Gastrocnemius medialis (tissue), 4 donors: ENCODE data around the gene DIP2A. TPM values are rescaled to one million over a fixed set of nuclear protein-coding genes. Genes with fewer than 3 reads are reported as not detected.

ENCODE experiments used
- ATAC-seq, 2 donors: fragments of 150-250 bp; one replicate each; pipeline ENCODE4 v1.9.1; 2016
- DNase-seq, 2 donors: peaks; one replicate each; pipeline ENCODE4 v3.0.0-alpha.2; 2019
- H3K27ac ChIP-seq, 4 donors: fragments of 200-600 bp; sonication (generic); 1 replicate in 1 of 4; 2 replicates in 3 of 4; pipeline ENCODE4 v1.5.1; 2016 to 2018; ENCODE audit warnings: mild to moderate bottlenecking in 2 of 4, moderate library complexity in 1 of 4
- H3K27me3 ChIP-seq, 3 donors: fragments of 200-600 bp; sonication (generic) in 2 of 3; 1 replicate in 1 of 3; 2 replicates in 2 of 3; pipeline versions ENCODE4 v1.5.1 to v1.6.0; 2016 to 2019; ENCODE audit warnings: mild to moderate bottlenecking in 1 of 3, moderate library complexity in 1 of 3
- H3K36me3 ChIP-seq, 2 donors: fragments of 200-600 bp; sonication (generic) in 1 of 2; one replicate each; pipeline ENCODE4 v1.5.1; 2017 to 2018
- H3K4me1 ChIP-seq, 2 donors: fragments of 200-600 bp; sonication (generic) in 1 of 2; one replicate each; pipeline ENCODE4 v1.5.1; 2016 to 2017; ENCODE audit warnings: mild to moderate bottlenecking in 2 of 2
- H3K4me3 ChIP-seq, 4 donors: fragments of 200-600 bp; sonication (generic) in 3 of 4; 1 replicate in 1 of 4; 2 replicates in 3 of 4; pipeline ENCODE4 v1.5.1; 2016 to 2019; ENCODE audit warnings: mild to moderate bottlenecking in 2 of 4
- H3K9me3 ChIP-seq, 3 donors: fragments of 200-600 bp; sonication (generic) in 2 of 3; 1 replicate in 1 of 3; 2 replicates in 2 of 3; pipeline ENCODE4 v1.5.1; 2016 to 2019
- CTCF ChIP-seq, 5 experiments: fragments of 450-650 bp in 3 of 5; fragments of 200-600 bp in 2 of 5; sonication (generic) in 2 of 5; IDR thresholded peaks in 4 of 5; conservative IDR thresholded peaks in 1 of 5; 1 replicate in 4 of 5; 2 replicates in 1 of 5; pipeline ENCODE4 v1.5.1; 2016 to 2019; ENCODE audit warnings: antibody characterized with exemption in 5 of 5, mild to moderate bottlenecking in 3 of 5, moderate library complexity in 3 of 5
- POLR2A ChIP-seq, 2 donors: fragments of 450-650 bp; IDR thresholded peaks; one replicate each; pipeline ENCODE4 v1.6.1; 2017; ENCODE audit warnings: antibody characterized with exemption in 2 of 2, mild to moderate bottlenecking in 2 of 2, moderate library complexity in 2 of 2
- in situ Hi-C, 4 donors: fragments of 200-750 bp; cut with MboI; loops; one replicate each; pipeline versions ENCODE4 v1.15.0 to v1.8.0; 2017; ENCODE audit warnings: low sequenced_read_pairs in 4 of 4
- intact Hi-C: fragments of 100-400 bp; cut with DNase I; formaldehyde crosslinking; loops from one replicate; pipeline ENCODE4 v1.15.1; 2023; ENCODE audit warnings: low total_unique reads
- total RNA-seq, 4 donors: library from RNA; depleted of rRNA; stranded (reverse); fragments of >200 nt; gene quantifications; one replicate each; pipeline versions ENCODE4 v1.1.0 to v1.2.3, GENCODE V29; 2016

Gene DIP2A
- total RNA-seq, 4 donors from 2014 or later: 6.3 to 15.5 (median 11.8) TPM

- TF ChIP-seq CTCF (IDR thresholded peaks at IDR 0.05 in 4 of 5, conservative IDR thresholded peaks at IDR 0.05 in 1 of 5): no peak
- TF ChIP-seq POLR2A (IDR thresholded peaks at IDR 0.05): no peak
- Histone ChIP-seq H3K27ac (no peak overlapping the region), H3K36me3 (peaks cover 0 to 95% of the 10 kb centered on the region in 2 donors), H3K4me1 (no peaks in the 10 kb centered on the region), H3K27me3 (no peaks in the 10 kb centered on the region), H3K4me3 (no peak overlapping the region), H3K9me3 (no peaks in the 10 kb centered on the region)
- DNase-seq (no peak), ATAC-seq (no peak)
- intact Hi-C loops (no loop called here), in situ Hi-C loops (no loop called here)
These were observed 79.6 kb downstream of the DIP2A start for GRCh38 chr21:46538262-46538661.

DNA sequence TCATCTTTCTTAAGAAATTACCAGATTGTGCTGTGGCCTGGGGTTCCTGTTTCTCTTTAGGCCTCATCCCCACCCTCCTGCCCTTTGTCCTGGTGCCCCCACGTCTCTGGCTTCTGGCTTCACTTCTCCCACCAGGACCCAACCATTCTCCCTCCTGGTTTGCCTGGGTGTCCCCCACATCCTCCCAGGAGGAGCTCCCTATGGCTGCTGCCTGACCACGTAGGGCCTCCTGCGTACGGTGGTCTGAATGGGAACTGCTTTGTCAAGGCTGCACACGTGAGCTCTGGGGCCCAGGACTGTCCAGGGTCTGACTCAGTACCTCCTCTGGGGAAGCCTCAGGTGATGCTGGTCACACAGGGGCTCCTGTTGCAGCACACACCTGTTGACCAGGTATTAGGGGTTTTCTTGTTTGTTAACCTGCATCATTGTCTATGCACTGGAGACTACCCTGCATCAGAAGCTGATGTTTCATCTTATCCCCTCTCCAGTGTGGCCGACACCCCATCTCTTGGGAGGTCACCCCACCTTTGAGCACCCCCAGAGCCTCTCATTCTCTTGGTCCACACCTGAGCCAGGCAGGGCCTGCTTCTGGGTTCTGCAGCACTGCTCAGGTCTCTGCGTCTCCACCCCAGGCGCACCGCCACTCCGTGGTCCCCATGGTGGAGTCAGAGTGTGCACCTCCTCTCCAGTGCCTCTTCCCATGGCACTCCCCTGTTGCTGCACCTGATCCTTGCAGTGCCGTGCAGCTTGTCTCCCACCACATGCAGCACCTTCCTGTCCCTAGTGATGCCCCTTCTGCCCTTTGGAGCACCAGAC lies 80.4 kb downstream of the DIP2A start:
- Histone ChIP-seq H3K27ac (no peak overlapping the region), H3K27me3 (no peaks in the 10 kb centered on the region), H3K4me1 (no peaks in the 10 kb centered on the region), H3K4me3 (no peak overlapping the region), H3K36me3 (peaks cover 0 to 92% of the 10 kb centered on the region in 2 donors), H3K9me3 (no peaks in the 10 kb centered on the region)
- in situ Hi-C loops (no loop called here), intact Hi-C loops (no loop called here)
- DNase-seq: no peak
- TF ChIP-seq POLR2A (IDR thresholded peaks at IDR 0.05) (no peak), CTCF (IDR thresholded peaks at IDR 0.05 in 4 of 5, conservative IDR thresholded peaks at IDR 0.05 in 1 of 5) (no peak)
- ATAC-seq: no peak

DNA sequence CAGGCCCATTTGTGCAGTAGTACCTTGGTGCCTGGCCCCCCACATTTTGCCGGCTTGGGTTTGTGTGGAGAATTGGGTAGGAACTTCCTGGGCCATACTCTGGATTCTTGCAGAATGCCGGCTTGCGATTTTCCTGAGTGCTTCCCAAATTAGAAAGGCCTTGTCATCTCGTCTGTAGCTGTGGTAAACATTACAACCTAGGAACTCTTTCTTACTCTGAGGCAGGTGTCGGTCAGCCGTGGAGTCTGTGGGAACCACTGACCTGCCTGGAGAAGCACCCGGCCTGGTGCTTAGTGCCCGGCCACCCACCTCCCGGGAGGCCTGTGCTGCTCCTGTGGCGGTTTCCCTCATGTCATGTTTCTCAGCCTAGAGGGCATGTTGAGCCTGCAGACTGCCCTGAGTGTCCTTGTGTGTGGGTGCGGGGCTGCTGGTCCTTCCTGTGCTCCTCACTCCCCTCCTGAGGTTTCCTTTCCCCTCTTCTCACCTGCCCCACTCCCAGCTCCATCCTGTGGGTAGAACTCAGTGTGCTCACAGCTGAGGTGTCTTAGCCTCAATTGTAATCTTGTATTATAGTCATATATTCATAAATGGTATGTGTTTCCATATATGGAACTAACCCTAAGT lies 81.5 kb downstream of the DIP2A start:
- DNase-seq (no peak), ATAC-seq (no peak)
- no peak overlapping the region for H3K27ac ChIP-seq
- no peaks in the 10 kb centered on the region for H3K4me1 ChIP-seq
- H3K27me3 ChIP-seq: no peaks in the 10 kb centered on the region
- H3K36me3 ChIP-seq: peaks cover 0 to 88% of the 10 kb centered on the region in 2 donors
- intact Hi-C loops (no loop called here), in situ Hi-C loops (no loop called here)
- H3K9me3 ChIP-seq: no peaks in the 10 kb centered on the region
- TF ChIP-seq CTCF (IDR thresholded peaks at IDR 0.05 in 4 of 5, conservative IDR thresholded peaks at IDR 0.05 in 1 of 5): no peak
- no peak for TF ChIP-seq POLR2A (IDR thresholded peaks at IDR 0.05)
- no peak overlapping the region for H3K4me3 ChIP-seq

- ATAC-seq (no peak), DNase-seq (no peak)
- peaks cover 0 to 86% of the 10 kb centered on the region in 2 donors for H3K36me3 ChIP-seq
- TF ChIP-seq CTCF (IDR thresholded peaks at IDR 0.05 in 4 of 5, conservative IDR thresholded peaks at IDR 0.05 in 1 of 5) (no peak), POLR2A (IDR thresholded peaks at IDR 0.05) (no peak)
- no peaks in the 10 kb centered on the region for H3K9me3 ChIP-seq
- no peak overlapping the region for H3K27ac ChIP-seq
- in situ Hi-C loops: no loop called here
- H3K4me1 ChIP-seq: no peaks in the 10 kb centered on the region
- intact Hi-C loops: no loop called here
- H3K27me3 ChIP-seq: no peaks in the 10 kb centered on the region
- H3K4me3 ChIP-seq: no peak overlapping the region
These were observed 84.0 kb downstream of the DIP2A start for GRCh38 chr21:46542588-46543124.
